ENCODE results near the gene TRAPPC13. TPM values are rescaled to one million over a fixed set of nuclear protein-coding genes. Genes with fewer than 3 reads are reported as not detected.

The TRAPPC13 gene
- total and polyA plus RNA-seq, 2 donors (not counting 1 experiment from before 2014, with no cell fraction given), result 10.6 to 18.8 TPM

DNA sequence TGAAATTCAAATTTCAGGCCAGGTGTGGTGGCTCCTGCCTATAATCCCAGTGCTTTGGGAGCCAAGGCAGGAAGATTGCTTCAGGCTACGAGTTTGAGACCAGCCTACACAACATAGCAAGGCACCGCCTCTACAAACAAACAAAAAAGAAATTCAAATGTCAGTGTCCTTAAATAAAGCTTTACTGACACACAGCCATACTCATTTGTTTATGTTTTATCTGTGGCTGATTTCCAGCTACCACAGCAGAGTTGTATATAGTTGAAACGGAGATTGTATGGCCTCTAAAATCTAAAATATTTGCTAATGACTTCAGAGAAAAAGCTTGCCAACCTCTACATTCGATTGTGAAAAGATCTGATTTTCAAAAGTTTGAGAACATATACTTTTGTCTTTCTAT is 15.4 kb downstream of the TRAPPC13 start:
- no peak overlapping the region for H3K4me3 ChIP-seq (ENCODE audit: control extremely low read depth in 1 of 5, extremely low read depth in 1 of 5, insufficient read depth in 1 of 5, low read depth in 2 of 5, low read length in 4 of 5)
- ATAC-seq (ENCODE audit: low read depth), result no peak
- no peaks in the 10 kb centered on the region for H3K27me3 ChIP-seq (replicated peaks in 1 of 4; ENCODE audit: control extremely low read depth in 1 of 4, control insufficient read depth in 3 of 4, insufficient read depth in 4 of 4, low read length in 3 of 4)
- CTCF ChIA-PET, result no interaction called here
- Mint-ChIP-seq H3K4me3 (no peak overlapping the region), H3K27me3 (no peaks in the 10 kb centered on the region), H3K4me1 (no peaks in the 10 kb centered on the region), H3K9me3 (ENCODE audit: insufficient read depth) (no peaks in the 10 kb centered on the region), H3K27ac (no peak overlapping the region)
- no peaks in the 10 kb centered on the region for H3K4me1 ChIP-seq (ENCODE audit: control insufficient read depth in 2 of 2, insufficient read depth in 2 of 2, low read length in 2 of 2)
- no peaks in the 10 kb centered on the region for H3K9me3 ChIP-seq (ENCODE audit: control extremely low read depth in 1 of 3, control insufficient read depth in 2 of 3, insufficient read depth in 1 of 3, low read length in 2 of 3)
- intact Hi-C loops (cut with micrococcal nuclease), result no loop called here
- no peak overlapping the region for H3K4me2 ChIP-seq (replicated peaks; ENCODE audit: low read depth, low read length, poor library complexity, severe bottlenecking)
- POLR2A ChIA-PET, result no interaction called here
- DNase-seq, result no peak
- no peak overlapping the region for H2AFZ ChIP-seq (ENCODE audit: insufficient read depth, low read depth, low read length, poor library complexity, severe bottlenecking)
- H3K9ac ChIP-seq (ENCODE audit: low read length), result no peak overlapping the region
- no peak for TF ChIP-seq EZH2 (IDR thresholded peaks at IDR 0.05; ENCODE audit: borderline replicate concordance, insufficient read depth, low read depth, low read length, poor library complexity, severe bottlenecking)
- TF ChIP-seq, protein P1, sequence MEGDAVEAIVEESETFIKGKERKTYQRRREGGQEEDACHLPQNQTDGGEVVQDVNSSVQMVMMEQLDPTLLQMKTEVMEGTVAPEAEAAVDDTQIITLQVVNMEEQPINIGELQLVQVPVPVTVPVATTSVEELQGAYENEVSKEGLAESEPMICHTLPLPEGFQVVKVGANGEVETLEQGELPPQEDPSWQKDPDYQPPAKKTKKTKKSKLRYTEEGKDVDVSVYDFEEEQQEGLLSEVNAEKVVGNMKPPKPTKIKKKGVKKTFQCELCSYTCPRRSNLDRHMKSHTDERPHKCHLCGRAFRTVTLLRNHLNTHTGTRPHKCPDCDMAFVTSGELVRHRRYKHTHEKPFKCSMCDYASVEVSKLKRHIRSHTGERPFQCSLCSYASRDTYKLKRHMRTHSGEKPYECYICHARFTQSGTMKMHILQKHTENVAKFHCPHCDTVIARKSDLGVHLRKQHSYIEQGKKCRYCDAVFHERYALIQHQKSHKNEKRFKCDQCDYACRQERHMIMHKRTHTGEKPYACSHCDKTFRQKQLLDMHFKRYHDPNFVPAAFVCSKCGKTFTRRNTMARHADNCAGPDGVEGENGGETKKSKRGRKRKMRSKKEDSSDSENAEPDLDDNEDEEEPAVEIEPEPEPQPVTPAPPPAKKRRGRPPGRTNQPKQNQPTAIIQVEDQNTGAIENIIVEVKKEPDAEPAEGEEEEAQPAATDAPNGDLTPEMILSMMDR (IDR thresholded peaks at IDR 0.05), result no peak
- WGBS (ENCODE audit: insufficient coverage), result no CpG with 5 or more reads among the region's 4 CpGs
- no peak overlapping the region for H3K27ac ChIP-seq (ENCODE audit: low read length in 2 of 2)
- peaks cover 3 to 22% of the 10 kb centered on the region in 2 experiments for H3K36me3 ChIP-seq (replicated peaks in 1 of 2; ENCODE audit: control extremely low read depth in 1 of 2, control insufficient read depth in 1 of 2, extremely low read depth in 1 of 2, insufficient read depth in 2 of 2, low read length in 1 of 2)
- H4K20me1 ChIP-seq (ENCODE audit: control insufficient read depth, insufficient read depth, low read length, poor library complexity, severe bottlenecking), result no peaks in the 10 kb centered on the region
- H3K79me2 ChIP-seq (ENCODE audit: control insufficient read depth, insufficient read depth, low read length), result peaks cover 10% of the 10 kb centered on the region

DNA sequence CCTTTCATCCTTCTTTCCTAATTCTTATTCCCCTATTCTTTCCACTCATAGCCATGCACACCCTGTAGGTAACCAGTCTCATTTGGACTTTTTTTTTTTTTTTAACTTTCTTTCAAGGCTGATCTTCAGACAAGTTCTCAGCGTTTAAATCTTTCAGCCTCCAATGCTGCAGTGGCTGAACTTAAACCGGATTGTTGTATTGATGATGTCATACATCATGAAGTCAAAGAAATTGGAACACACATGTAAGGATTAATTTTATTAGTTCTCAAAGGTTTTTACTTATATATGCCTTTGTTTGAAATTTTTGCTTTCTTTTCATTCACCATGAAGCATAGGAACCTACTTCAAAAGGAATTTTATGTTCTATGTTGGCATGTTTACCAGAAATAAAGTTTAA is 22.1 kb downstream of the TRAPPC13 start:
- POLR2A ChIA-PET, result no interaction called here
- Mint-ChIP-seq H3K27me3 (no peaks in the 10 kb centered on the region), H3K27ac (no peak overlapping the region), H3K4me3 (no peak overlapping the region), H3K4me1 (no peaks in the 10 kb centered on the region), H3K9me3 (ENCODE audit: insufficient read depth) (no peaks in the 10 kb centered on the region)
- Histone ChIP-seq H3K9ac (ENCODE audit: low read length) (no peak overlapping the region), H3K27me3 (replicated peaks in 1 of 4; ENCODE audit: control extremely low read depth in 1 of 4, control insufficient read depth in 3 of 4, insufficient read depth in 4 of 4, low read length in 3 of 4) (no peaks in the 10 kb centered on the region), H3K4me3 (ENCODE audit: control extremely low read depth in 1 of 5, extremely low read depth in 1 of 5, insufficient read depth in 1 of 5, low read depth in 2 of 5, low read length in 4 of 5) (no peak overlapping the region), H3K4me2 (replicated peaks; ENCODE audit: low read depth, low read length, poor library complexity, severe bottlenecking) (no peak overlapping the region), H3K4me1 (ENCODE audit: control insufficient read depth in 2 of 2, insufficient read depth in 2 of 2, low read length in 2 of 2) (no peaks in the 10 kb centered on the region), H3K36me3 (replicated peaks in 1 of 2; ENCODE audit: control extremely low read depth in 1 of 2, control insufficient read depth in 1 of 2, extremely low read depth in 1 of 2, insufficient read depth in 2 of 2, low read length in 1 of 2) (peaks cover 2 to 5% of the 10 kb centered on the region in 2 experiments), H3K9me3 (ENCODE audit: control extremely low read depth in 1 of 3, control insufficient read depth in 2 of 3, insufficient read depth in 1 of 3, low read length in 2 of 3) (no peaks in the 10 kb centered on the region), H4K20me1 (ENCODE audit: control insufficient read depth, insufficient read depth, low read length, poor library complexity, severe bottlenecking) (no peaks in the 10 kb centered on the region), H2AFZ (ENCODE audit: insufficient read depth, low read depth, low read length, poor library complexity, severe bottlenecking) (no peak overlapping the region), H3K27ac (ENCODE audit: low read length in 2 of 2) (no peak overlapping the region), H3K79me2 (ENCODE audit: control insufficient read depth, insufficient read depth, low read length) (peaks cover 2% of the 10 kb centered on the region)
- CTCF ChIA-PET, result no interaction called here
- no CpG with 5 or more reads among the region's 2 CpGs for WGBS (ENCODE audit: insufficient coverage)
- DNase-seq (no peak), ATAC-seq (ENCODE audit: low read depth) (no peak)
- intact Hi-C loops (cut with micrococcal nuclease), result no loop called here
- TF ChIP-seq, protein P1 (IDR thresholded peaks at IDR 0.05), result no peak
- TF ChIP-seq EZH2 (IDR thresholded peaks at IDR 0.05; ENCODE audit: borderline replicate concordance, insufficient read depth, low read depth, low read length, poor library complexity, severe bottlenecking), result no peak

All from B cell (primary cell).